ENCODE measurements around the gene VEGFD. TPM values are rescaled to one million over a fixed set of nuclear protein-coding genes. Genes with fewer than 3 reads are reported as not detected.

The VEGFD gene
- total and polyA plus RNA-seq, 2 donors (not counting 3 experiments of a cell fraction or from before 2014, with no cell fraction given): 0.40 to 0.64 TPM

DNA sequence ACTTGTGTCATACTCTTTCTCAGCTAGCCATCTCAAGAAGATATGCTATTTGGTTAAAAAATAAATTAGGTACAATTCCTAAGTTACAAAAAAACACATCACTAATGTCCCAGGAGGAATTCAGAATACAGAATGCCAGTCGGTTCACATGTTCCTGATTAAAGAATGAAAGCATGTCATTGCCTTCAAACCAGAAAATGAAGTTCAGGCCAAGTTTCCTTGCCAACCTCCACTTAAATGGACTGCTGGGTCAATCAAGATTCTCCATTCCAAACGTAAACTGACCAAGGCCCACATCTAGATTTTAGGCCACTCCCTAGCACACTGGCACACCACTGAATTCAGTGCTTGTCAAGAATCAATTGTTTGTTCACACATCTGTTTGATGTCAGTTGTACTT lies 55.4 kb downstream of the VEGFD start:
- CTCF ChIA-PET: no interaction called here

GRCh38 chrX:15328131-15328530 lies 56.1 kb downstream of the VEGFD start:
- H3K9me3 ChIP-seq (replicated peaks; ENCODE audit: control insufficient read depth, insufficient read depth, low read length): no peaks in the 10 kb centered on the region
- DNase-seq (ENCODE audit: low read depth, low spot score) (no peak), FAIRE-seq (no peak)
- intact Hi-C loops (cut with micrococcal nuclease) (no loop called here), dilution Hi-C loops (cut with MboI; ENCODE audit: extremely low pct_ligation_motif_present, low sequenced_read_pairs) (no loop called here)
- H3K9ac ChIP-seq (replicated peaks; ENCODE audit: extremely low read depth, insufficient read depth, low read length): no peak overlapping the region
- H3K4me2 ChIP-seq (ENCODE audit: insufficient read depth, low read length): no peak overlapping the region
- POLR2A ChIA-PET: no interaction called here
- no peaks in the 10 kb centered on the region for H3K79me2 ChIP-seq (ENCODE audit: control insufficient read depth, insufficient read depth, low read length)
- H3K4me3 ChIP-seq (replicated peaks in 1 of 3; ENCODE audit: insufficient read depth in 1 of 3, low read depth in 1 of 3, low read length in 3 of 3): no peak overlapping the region
- H3K9me1 ChIP-seq (replicated peaks; ENCODE audit: control insufficient read depth, extremely low read depth, insufficient read depth, low read length): no peaks in the 10 kb centered on the region
- no peaks in the 10 kb centered on the region for H4K20me1 ChIP-seq (replicated peaks; ENCODE audit: control insufficient read depth, extremely low read depth, insufficient read depth, low read length)
- CTCF ChIA-PET: no interaction called here
- H3K4me1 ChIP-seq (ENCODE audit: control insufficient read depth, extremely low read depth, insufficient read depth, low read length): no peaks in the 10 kb centered on the region
- no TSS peak for BruUV-seq (replicated peaks)
- no peak overlapping the region for H2AFZ ChIP-seq (ENCODE audit: low read depth, low read length)
- H3K27ac ChIP-seq (ENCODE audit: insufficient read depth, low read depth, low read length): no peak overlapping the region
- TF ChIP-seq EZH2 (IDR thresholded peaks at IDR 0.05; ENCODE audit: borderline replicate concordance, low read depth, low read length, severe bottlenecking) (no peak), MYC (IDR thresholded peaks at IDR 0.05; ENCODE audit: low read depth, low read length) (no peak), JUN (IDR thresholded peaks at IDR 0.05; ENCODE audit: borderline replicate concordance, insufficient read depth, insufficient read length, low read depth) (no peak), POLR2A (IDR thresholded peaks at IDR 0.05; ENCODE audit: low read depth, low read length) (no peak), MAX (IDR thresholded peaks at IDR 0.05; ENCODE audit: insufficient read depth, insufficient read length) (no peak), POLR2AphosphoS5 (IDR thresholded peaks at IDR 0.05; ENCODE audit: insufficient read depth, low read depth, low read length) (no peak), GATA2 (IDR thresholded peaks at IDR 0.05; ENCODE audit: insufficient read depth, insufficient read length, low read depth, low read length) (no peak), FOS (IDR thresholded peaks at IDR 0.05; ENCODE audit: borderline replicate concordance, insufficient read depth, low read length) (no peak)
- TF ChIP-seq, protein P1, sequence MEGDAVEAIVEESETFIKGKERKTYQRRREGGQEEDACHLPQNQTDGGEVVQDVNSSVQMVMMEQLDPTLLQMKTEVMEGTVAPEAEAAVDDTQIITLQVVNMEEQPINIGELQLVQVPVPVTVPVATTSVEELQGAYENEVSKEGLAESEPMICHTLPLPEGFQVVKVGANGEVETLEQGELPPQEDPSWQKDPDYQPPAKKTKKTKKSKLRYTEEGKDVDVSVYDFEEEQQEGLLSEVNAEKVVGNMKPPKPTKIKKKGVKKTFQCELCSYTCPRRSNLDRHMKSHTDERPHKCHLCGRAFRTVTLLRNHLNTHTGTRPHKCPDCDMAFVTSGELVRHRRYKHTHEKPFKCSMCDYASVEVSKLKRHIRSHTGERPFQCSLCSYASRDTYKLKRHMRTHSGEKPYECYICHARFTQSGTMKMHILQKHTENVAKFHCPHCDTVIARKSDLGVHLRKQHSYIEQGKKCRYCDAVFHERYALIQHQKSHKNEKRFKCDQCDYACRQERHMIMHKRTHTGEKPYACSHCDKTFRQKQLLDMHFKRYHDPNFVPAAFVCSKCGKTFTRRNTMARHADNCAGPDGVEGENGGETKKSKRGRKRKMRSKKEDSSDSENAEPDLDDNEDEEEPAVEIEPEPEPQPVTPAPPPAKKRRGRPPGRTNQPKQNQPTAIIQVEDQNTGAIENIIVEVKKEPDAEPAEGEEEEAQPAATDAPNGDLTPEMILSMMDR (IDR thresholded peaks at IDR 0.05; ENCODE audit: extremely low read depth in 1 of 2, insufficient read depth in 1 of 2, low read depth in 1 of 2, low read length in 2 of 2): no peak
- no peaks in the 10 kb centered on the region for H3K27me3 ChIP-seq (ENCODE audit: control insufficient read depth in 2 of 2, insufficient read depth in 2 of 2, low read length in 2 of 2)
- H3K36me3 ChIP-seq (ENCODE audit: control insufficient read depth in 2 of 2, extremely low read depth in 1 of 2, insufficient read depth in 2 of 2, low read length in 2 of 2): peaks cover 0 to 3% of the 10 kb centered on the region in 2 experiments

More for the DNA sequence above, 55.4 kb downstream of the VEGFD start:
- dilution Hi-C loops (cut with MboI; ENCODE audit: extremely low pct_ligation_motif_present, low sequenced_read_pairs) (no loop called here), intact Hi-C loops (cut with micrococcal nuclease) (no loop called here)
- POLR2A ChIA-PET: interaction anchor here (0.5 kb wide), 1 partner anchor 80 kb away, joined by 10 read pairs; no protein-coding TSS in a partner anchor
- Histone ChIP-seq H3K4me3 (replicated peaks in 1 of 3; ENCODE audit: insufficient read depth in 1 of 3, low read depth in 1 of 3, low read length in 3 of 3) (no peak overlapping the region), H3K36me3 (ENCODE audit: control insufficient read depth in 2 of 2, extremely low read depth in 1 of 2, insufficient read depth in 2 of 2, low read length in 2 of 2) (peaks cover 0 to 3% of the 10 kb centered on the region in 2 experiments), H3K27me3 (ENCODE audit: control insufficient read depth in 2 of 2, insufficient read depth in 2 of 2, low read length in 2 of 2) (no peaks in the 10 kb centered on the region), H3K9me1 (replicated peaks; ENCODE audit: control insufficient read depth, extremely low read depth, insufficient read depth, low read length) (no peaks in the 10 kb centered on the region), H2AFZ (ENCODE audit: low read depth, low read length) (no peak overlapping the region), H4K20me1 (replicated peaks; ENCODE audit: control insufficient read depth, extremely low read depth, insufficient read depth, low read length) (no peaks in the 10 kb centered on the region), H3K4me2 (ENCODE audit: insufficient read depth, low read length) (no peak overlapping the region), H3K9ac (replicated peaks; ENCODE audit: extremely low read depth, insufficient read depth, low read length) (no peak overlapping the region), H3K27ac (ENCODE audit: insufficient read depth, low read depth, low read length) (no peak overlapping the region), H3K4me1 (ENCODE audit: control insufficient read depth, extremely low read depth, insufficient read depth, low read length) (no peaks in the 10 kb centered on the region), H3K9me3 (replicated peaks; ENCODE audit: control insufficient read depth, insufficient read depth, low read length) (no peaks in the 10 kb centered on the region), H3K79me2 (ENCODE audit: control insufficient read depth, insufficient read depth, low read length) (no peaks in the 10 kb centered on the region)
- DNase-seq (ENCODE audit: low read depth, low spot score) (no peak), FAIRE-seq (no peak)
- no TSS peak for BruUV-seq (replicated peaks)
- TF ChIP-seq MAX (IDR thresholded peaks at IDR 0.05; ENCODE audit: insufficient read depth, insufficient read length) (no peak), FOS (IDR thresholded peaks at IDR 0.05; ENCODE audit: borderline replicate concordance, insufficient read depth, low read length) (no peak), JUN (IDR thresholded peaks at IDR 0.05; ENCODE audit: borderline replicate concordance, insufficient read depth, insufficient read length, low read depth) (no peak), MYC (IDR thresholded peaks at IDR 0.05; ENCODE audit: low read depth, low read length) (no peak), GATA2 (IDR thresholded peaks at IDR 0.05; ENCODE audit: insufficient read depth, insufficient read length, low read depth, low read length) (no peak), POLR2AphosphoS5 (IDR thresholded peaks at IDR 0.05; ENCODE audit: insufficient read depth, low read depth, low read length) (no peak)
